Testis (tissue), 2 donors: ENCODE measurements around the gene SMIM3.

ENCODE experiments used
- POLR2A ChIP-seq: fragments of 450-650 bp; IDR thresholded peaks from one replicate; pipeline ENCODE4 v1.6.1; 2017; ENCODE audit warnings: antibody characterized with exemption, mild to moderate bottlenecking, moderate library complexity
- TF ChIP-seq, protein P1 (sequence below), 3 experiments: fragments of 450-650 bp in 2 of 3; fragments of 200-600 bp in 1 of 3; sonication (generic) in 1 of 3; IDR thresholded peaks; one replicate each; pipeline ENCODE4 v1.5.1; 2016 to 2019; ENCODE audit warnings: antibody characterized with exemption in 3 of 3, mild to moderate bottlenecking in 2 of 3, moderate library complexity in 1 of 3

DNA sequence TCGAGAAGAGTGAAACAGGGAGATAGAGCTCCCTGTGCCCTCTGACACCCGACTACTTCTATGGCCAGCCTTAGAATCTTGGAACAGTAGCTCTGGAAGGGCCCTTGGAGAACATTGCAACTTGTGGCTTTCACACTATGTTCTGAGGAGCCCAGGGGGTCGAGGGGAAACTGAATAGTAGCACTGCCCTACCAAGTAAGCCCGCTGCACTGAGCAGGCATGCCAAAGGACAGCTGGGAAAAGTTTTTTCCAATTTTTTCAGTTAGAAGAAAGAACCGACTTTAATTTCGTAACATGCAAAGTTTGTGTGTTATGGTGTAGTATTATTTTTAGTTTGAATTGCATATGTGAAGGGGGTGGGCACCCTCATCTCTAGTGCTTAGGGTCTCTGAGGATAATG lies 10.9 kb downstream of the SMIM3 start:
- TF ChIP-seq, protein P1, sequence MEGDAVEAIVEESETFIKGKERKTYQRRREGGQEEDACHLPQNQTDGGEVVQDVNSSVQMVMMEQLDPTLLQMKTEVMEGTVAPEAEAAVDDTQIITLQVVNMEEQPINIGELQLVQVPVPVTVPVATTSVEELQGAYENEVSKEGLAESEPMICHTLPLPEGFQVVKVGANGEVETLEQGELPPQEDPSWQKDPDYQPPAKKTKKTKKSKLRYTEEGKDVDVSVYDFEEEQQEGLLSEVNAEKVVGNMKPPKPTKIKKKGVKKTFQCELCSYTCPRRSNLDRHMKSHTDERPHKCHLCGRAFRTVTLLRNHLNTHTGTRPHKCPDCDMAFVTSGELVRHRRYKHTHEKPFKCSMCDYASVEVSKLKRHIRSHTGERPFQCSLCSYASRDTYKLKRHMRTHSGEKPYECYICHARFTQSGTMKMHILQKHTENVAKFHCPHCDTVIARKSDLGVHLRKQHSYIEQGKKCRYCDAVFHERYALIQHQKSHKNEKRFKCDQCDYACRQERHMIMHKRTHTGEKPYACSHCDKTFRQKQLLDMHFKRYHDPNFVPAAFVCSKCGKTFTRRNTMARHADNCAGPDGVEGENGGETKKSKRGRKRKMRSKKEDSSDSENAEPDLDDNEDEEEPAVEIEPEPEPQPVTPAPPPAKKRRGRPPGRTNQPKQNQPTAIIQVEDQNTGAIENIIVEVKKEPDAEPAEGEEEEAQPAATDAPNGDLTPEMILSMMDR (IDR thresholded peaks at IDR 0.05): no peak
- TF ChIP-seq POLR2A: no peak
